NCI-H1436 treated with DMSO at 0.1 percent for 48 hours (cell line): ENCODE data around the gene IRX1.

Source experiments
- DNase-seq: peaks from one replicate; lab custom pipeline; 2025; lab: John Stamatoyannopoulos, UW

Gene IRX1

GRCh38 chr5:3595006-3595961 lies at the start of gene IRX1:
Gene IRX1 (plus strand): TSS chr5:3595832. CDS start chr5:3596106, 274 bp downstream.
- DNase-seq, result no peak

- DNase-seq, result no peak
Measured at GRCh38 chr5:3546028-3546427, 49.6 kb upstream of the IRX1 start.

- DNase-seq, result no peak
Measured at GRCh38 chr5:3564116-3564515, 31.5 kb upstream of the IRX1 start.

GRCh38 chr5:3564827-3565518 lies 30.7 kb upstream of the IRX1 start:
- no peak for DNase-seq

GRCh38 chr5:3584724-3585531 lies 10.7 kb upstream of the IRX1 start:
- DNase-seq, result no peak

- no peak for DNase-seq
Measured at GRCh38 chr5:3590161-3590966, 5.3 kb upstream of the IRX1 start.

GRCh38 chr5:3590967-3591900 lies 4.4 kb upstream of the IRX1 start:
- no peak for DNase-seq

GRCh38 chr5:3592298-3592697 lies 3.3 kb upstream of the IRX1 start:
- no peak for DNase-seq

- no peak for DNase-seq
Measured at GRCh38 chr5:3593771-3594509, 1.7 kb upstream of the IRX1 start.

GRCh38 chr5:3594510-3595005 lies 1.1 kb upstream of the IRX1 start:
- DNase-seq, result no peak

- DNase-seq, result no peak
Measured at GRCh38 chr5:3596261-3596825, 711 bp downstream of the IRX1 start.

- DNase-seq, result no peak
Measured at GRCh38 chr5:3596857-3597166, 1.2 kb downstream of the IRX1 start.

GRCh38 chr5:3597167-3598007 lies 1.8 kb downstream of the IRX1 start:
- DNase-seq, result no peak

GRCh38 chr5:3598207-3598606 lies 2.6 kb downstream of the IRX1 start:
- DNase-seq, result no peak

- DNase-seq, result no peak
Measured at GRCh38 chr5:3598769-3599211, 3.2 kb downstream of the IRX1 start.

- DNase-seq, result no peak
Measured at GRCh38 chr5:3599226-3600105, 3.8 kb downstream of the IRX1 start.
